HepG2 (cell line): ENCODE data around the gene RGL3. TPM values are rescaled to one million over a fixed set of nuclear protein-coding genes. Genes with fewer than 3 reads are reported as not detected.
A peak's percentile ranks its signal among the peaks of the same experiment; 100 is the strongest.

ENCODE experiments used
- ATF7 ChIP-seq, 2 experiments: fragments of 450-650 bp in 1 of 2; sonication (generic) in 1 of 2; formaldehyde crosslinking in 1 of 2; IDR thresholded peaks; 2 replicates each; pipeline versions ENCODE4 v1.4.0 to v1.6.1; 2016 to 2020; ENCODE audit warnings: antibody characterized with exemption in 1 of 2, mild to moderate bottlenecking in 1 of 2, missing genetic modification reagents in 1 of 2
- CCDC6 ChIP-seq: sonication (generic); formaldehyde crosslinking; IDR thresholded peaks from 2 replicates; pipeline ENCODE4 v1.8.1; 2022; ENCODE audit warnings: mild to moderate bottlenecking, missing genetic modification reagents, moderate library complexity
- KLF13 ChIP-seq: sonication (generic); formaldehyde crosslinking; IDR thresholded peaks from 2 replicates; pipeline ENCODE4 v1.4.0; 2020; ENCODE audit warnings: mild to moderate bottlenecking, missing genetic modification reagents
- MEIS2 ChIP-seq: sonication (generic); formaldehyde crosslinking; IDR thresholded peaks from 2 replicates; pipeline ENCODE4 v1.9.0; 2021; ENCODE audit warnings: mild to moderate bottlenecking, missing genetic modification reagents
- MIXL1 ChIP-seq: IDR thresholded peaks from 2 replicates; pipeline ENCODE4 v1.6.1; 2016
- POLR2A ChIP-seq, 2 experiments: IDR thresholded peaks; 2 replicates each; pipeline ENCODE4 v1.6.1; 2011; ENCODE audit warnings: low read depth in 2 of 2, low read length in 2 of 2, mild to moderate bottlenecking in 1 of 2, moderate library complexity in 1 of 2; ENCODE audit not compliant: insufficient read depth in 1 of 2
- SP140L ChIP-seq: sonication (generic); formaldehyde crosslinking; IDR thresholded peaks from 2 replicates; pipeline ENCODE4 v1.4.0; 2020; ENCODE audit warnings: missing genetic modification reagents, borderline replicate concordance
- YEATS2 ChIP-seq: sonication (generic); formaldehyde crosslinking; IDR thresholded peaks from 2 replicates; pipeline ENCODE4 v1.4.0; 2020; ENCODE audit warnings: missing genetic modification reagents, borderline replicate concordance
- ZNF205 ChIP-seq: IDR thresholded peaks from 2 replicates; pipeline ENCODE4 v1.6.1; 2018; ENCODE audit warnings: missing biosample characterization, missing genetic modification reagents
- ZNF251 ChIP-seq: sonication (generic); formaldehyde crosslinking; IDR thresholded peaks from 2 replicates; pipeline ENCODE4 v1.9.0; 2021; ENCODE audit warnings: mild to moderate bottlenecking, missing genetic modification reagents
- ZNF546 ChIP-seq: sonication (generic); formaldehyde crosslinking; conservative IDR thresholded peaks from 2 replicates; pipeline ENCODE4 v1.8.1; 2023; ENCODE audit warnings: mild to moderate bottlenecking, missing genetic modification reagents
- ZNF761 ChIP-seq: sonication (generic); formaldehyde crosslinking; conservative IDR thresholded peaks from 2 replicates; pipeline ENCODE4 v1.4.0; 2020; ENCODE audit warnings: mild to moderate bottlenecking, missing genetic modification reagents
- polyA plus RNA-seq, 8 experiments: library from polyadenylated mRNA; depleted of rRNA in 3 of 8; stranded (reverse) in 7 of 8; unstranded in 1 of 8; fragments of >200 nt; fragmentation: Illumina TruSeq in 4 of 8; extraction: Trizol in 4 of 8; gene quantifications; 2 replicates each; pipeline versions ENCODE4 v1.2.1 to v1.2.3, GENCODE V29; 2011 to 2016; ENCODE audit warnings: low read depth in 4 of 8, missing spikeins in 1 of 8, mixed read lengths in 1 of 8; ENCODE audit not compliant: insufficient read depth in 1 of 8
- total RNA-seq, 5 experiments: library from RNA; depleted of rRNA; stranded (reverse); fragments of >200 nt; fragmentation: Illumina TruSeq; extraction: Trizol; gene quantifications; 2 replicates each; pipeline ENCODE4 v1.2.3, GENCODE V29; 2016; ENCODE audit warnings: low read depth in 1 of 5
- TF ChIP-seq, protein P1 (sequence below): IDR thresholded peaks from 2 replicates; pipeline ENCODE4 v1.6.1; 2016; ENCODE audit warnings: mild to moderate bottlenecking
- TF ChIP-seq, protein P2 (sequence below): sonication (generic); formaldehyde crosslinking; IDR thresholded peaks from 2 replicates; pipeline ENCODE4 v1.5.0; 2020; ENCODE audit warnings: mild to moderate bottlenecking, missing genetic modification reagents, borderline replicate concordance
- TF ChIP-seq, protein P3 (sequence below), 2 experiments: sonication (generic) in 1 of 2; formaldehyde crosslinking in 1 of 2; IDR thresholded peaks; 2 replicates each; pipeline versions ENCODE4 v1.6.1 to v1.9.0; 2014 to 2022; ENCODE audit warnings: antibody characterized with exemption in 1 of 2, borderline replicate concordance in 1 of 2, inconsistent platforms in 1 of 2, low read depth in 1 of 2, missing genetic modification reagents in 1 of 2
- TF ChIP-seq, protein P4 (sequence below): sonication (generic); formaldehyde crosslinking; IDR thresholded peaks from 2 replicates; pipeline ENCODE4 v1.8.0; 2022; ENCODE audit warnings: mild to moderate bottlenecking, missing genetic modification reagents, borderline replicate concordance
- TF ChIP-seq, protein P5 (sequence below): sonication (generic); formaldehyde crosslinking; IDR thresholded peaks from 2 replicates; pipeline ENCODE4 v1.8.0; 2022; ENCODE audit warnings: missing genetic modification reagents, low read depth, mild to moderate bottlenecking, borderline replicate concordance

RGL3 gene
- total and polyA plus RNA-seq, 2 of the 13 experiments (the other 11 are each of a cell fraction or from before 2014, with no cell fraction given), result 4.2 to 7.6 TPM

DNA sequence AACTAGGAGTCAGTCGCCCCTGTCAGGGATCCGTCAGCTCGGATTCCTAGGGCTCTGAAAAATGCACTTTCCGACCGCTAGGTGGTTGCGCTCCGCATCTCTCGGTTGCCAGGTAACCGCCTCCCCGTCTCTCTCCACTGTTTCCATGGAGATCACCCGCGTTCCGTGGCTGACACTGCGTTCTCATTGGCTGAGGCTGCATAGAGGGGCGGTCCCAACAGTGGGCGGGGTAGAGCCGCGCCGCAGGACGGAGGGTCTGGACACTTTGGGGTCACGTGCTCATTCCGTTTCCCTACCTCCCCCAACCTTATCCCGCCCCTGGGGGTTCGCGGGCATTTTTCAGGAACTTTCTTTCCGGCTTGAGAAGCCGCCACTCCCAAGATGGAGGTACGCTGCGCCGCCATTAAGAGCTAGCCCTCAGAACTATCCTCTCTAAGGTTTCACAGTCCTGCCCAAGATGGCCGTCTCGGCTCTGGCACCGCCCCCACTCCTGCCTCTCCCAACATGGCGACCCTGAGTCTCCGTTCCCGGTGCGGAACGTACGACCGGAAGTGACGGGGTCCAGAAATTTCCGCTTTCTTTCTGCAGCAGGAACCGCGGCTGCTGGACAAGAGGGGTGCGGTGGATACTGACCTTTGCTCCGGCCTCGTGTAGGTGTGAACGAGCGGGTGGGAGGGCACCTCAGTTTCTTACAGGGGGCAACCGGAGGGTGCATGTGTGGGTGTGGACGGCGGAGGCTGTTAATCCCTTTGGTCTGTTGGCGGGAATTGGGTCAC lies 16.1 kb upstream of the RGL3 start, which contains the start of the genes ODAD3 and PRKCSH (continued):
- peak; percentile 86 for TF ChIP-seq YEATS2
- TF ChIP-seq, protein P1, sequence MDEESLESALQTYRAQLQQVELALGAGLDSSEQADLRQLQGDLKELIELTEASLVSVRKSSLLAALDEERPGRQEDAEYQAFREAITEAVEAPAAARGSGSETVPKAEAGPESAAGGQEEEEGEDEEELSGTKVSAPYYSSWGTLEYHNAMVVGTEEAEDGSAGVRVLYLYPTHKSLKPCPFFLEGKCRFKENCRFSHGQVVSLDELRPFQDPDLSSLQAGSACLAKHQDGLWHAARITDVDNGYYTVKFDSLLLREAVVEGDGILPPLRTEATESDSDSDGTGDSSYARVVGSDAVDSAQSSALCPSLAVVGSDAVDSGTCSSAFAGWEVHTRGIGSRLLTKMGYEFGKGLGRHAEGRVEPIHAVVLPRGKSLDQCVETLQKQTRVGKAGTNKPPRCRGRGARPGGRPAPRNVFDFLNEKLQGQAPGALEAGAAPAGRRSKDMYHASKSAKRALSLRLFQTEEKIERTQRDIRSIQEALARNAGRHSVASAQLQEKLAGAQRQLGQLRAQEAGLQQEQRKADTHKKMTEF (CRISPR knock-in tag), result peak; percentile 93
- no peak; the same call in 1 of the 2 replicates for TF ChIP-seq ZNF761 (CRISPR knock-in tag)
- TF ChIP-seq CCDC6 (CRISPR knock-in tag), result no peak
- no peak for TF ChIP-seq SP140L
- no peak for TF ChIP-seq ATF7 (IDR thresholded peaks at IDR 0.05)
- TF ChIP-seq ATF7 (CRISPR knock-in tag; IDR thresholded peaks at IDR 0.05), result no peak
- TF ChIP-seq, protein P2, sequence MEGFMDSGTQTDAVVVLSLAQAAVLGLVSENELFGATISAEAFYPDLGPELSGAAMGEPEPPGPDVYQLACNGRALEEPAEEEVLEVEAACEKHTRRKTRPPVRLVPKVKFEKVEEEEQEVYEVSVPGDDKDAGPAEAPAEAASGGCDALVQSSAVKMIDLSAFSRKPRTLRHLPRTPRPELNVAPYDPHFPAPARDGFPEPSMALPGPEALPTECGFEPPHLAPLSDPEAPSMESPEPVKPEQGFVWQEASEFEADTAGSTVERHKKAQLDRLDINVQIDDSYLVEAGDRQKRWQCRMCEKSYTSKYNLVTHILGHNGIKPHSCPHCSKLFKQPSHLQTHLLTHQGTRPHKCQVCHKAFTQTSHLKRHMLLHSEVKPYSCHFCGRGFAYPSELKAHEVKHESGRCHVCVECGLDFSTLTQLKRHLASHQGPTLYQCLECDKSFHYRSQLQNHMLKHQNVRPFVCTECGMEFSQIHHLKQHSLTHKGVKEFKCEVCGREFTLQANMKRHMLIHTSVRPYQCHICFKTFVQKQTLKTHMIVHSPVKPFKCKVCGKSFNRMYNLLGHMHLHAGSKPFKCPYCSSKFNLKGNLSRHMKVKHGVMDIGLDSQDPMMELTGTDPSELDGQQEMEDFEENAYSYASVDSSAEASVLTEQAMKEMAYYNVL, result no peak
- TF ChIP-seq, protein P3, sequence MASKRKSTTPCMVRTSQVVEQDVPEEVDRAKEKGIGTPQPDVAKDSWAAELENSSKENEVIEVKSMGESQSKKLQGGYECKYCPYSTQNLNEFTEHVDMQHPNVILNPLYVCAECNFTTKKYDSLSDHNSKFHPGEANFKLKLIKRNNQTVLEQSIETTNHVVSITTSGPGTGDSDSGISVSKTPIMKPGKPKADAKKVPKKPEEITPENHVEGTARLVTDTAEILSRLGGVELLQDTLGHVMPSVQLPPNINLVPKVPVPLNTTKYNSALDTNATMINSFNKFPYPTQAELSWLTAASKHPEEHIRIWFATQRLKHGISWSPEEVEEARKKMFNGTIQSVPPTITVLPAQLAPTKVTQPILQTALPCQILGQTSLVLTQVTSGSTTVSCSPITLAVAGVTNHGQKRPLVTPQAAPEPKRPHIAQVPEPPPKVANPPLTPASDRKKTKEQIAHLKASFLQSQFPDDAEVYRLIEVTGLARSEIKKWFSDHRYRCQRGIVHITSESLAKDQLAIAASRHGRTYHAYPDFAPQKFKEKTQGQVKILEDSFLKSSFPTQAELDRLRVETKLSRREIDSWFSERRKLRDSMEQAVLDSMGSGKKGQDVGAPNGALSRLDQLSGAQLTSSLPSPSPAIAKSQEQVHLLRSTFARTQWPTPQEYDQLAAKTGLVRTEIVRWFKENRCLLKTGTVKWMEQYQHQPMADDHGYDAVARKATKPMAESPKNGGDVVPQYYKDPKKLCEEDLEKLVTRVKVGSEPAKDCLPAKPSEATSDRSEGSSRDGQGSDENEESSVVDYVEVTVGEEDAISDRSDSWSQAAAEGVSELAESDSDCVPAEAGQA (IDR thresholded peaks at IDR 0.05; ENCODE audit: low read depth), result peak; percentile 99
- TF ChIP-seq, protein P3 (CRISPR knock-in tag; IDR thresholded peaks at IDR 0.05; ENCODE audit: borderline replicate concordance), result no peak
- no peak for TF ChIP-seq KLF13 (CRISPR knock-in tag)
- TF ChIP-seq ZNF251 (CRISPR knock-in tag), result no peak
- peak; percentile 53; the same call in 1 of the 2 replicates for TF ChIP-seq MEIS2 (CRISPR knock-in tag)
- no peak; the same call in 1 of the 2 replicates for TF ChIP-seq ZNF546
- TF ChIP-seq POLR2A (IDR thresholded peaks at IDR 0.05; ENCODE audit: insufficient read depth in 1 of 2, low read depth in 2 of 2, low read length in 2 of 2), result peak; percentile 86 to 88
- 0 out of 2 replicates have a peak, but pooled peaks have one; percentile 78 for TF ChIP-seq MIXL1 (CRISPR knock-in tag)
- peak; percentile 57 for TF ChIP-seq ZNF205 (CRISPR knock-in tag)
- TF ChIP-seq, protein P4, sequence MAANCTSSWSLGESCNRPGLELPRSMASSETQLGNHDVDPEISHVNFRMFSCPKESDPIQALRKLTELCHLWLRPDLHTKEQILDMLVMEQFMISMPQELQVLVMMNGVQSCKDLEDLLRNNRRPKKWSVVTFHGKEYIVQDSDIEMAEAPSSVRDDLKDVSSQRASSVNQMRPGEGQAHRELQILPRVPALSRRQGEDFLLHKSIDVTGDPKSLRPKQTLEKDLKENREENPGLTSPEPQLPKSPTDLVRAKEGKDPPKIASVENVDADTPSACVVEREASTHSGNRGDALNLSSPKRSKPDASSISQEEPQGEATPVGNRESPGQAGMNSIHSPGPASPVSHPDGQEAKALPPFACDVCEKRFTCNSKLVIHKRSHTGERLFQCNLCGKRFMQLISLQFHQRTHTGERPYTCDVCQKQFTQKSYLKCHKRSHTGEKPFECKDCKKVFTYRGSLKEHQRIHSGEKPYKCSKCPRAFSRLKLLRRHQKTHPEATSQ, result no peak
- TF ChIP-seq, protein P5, sequence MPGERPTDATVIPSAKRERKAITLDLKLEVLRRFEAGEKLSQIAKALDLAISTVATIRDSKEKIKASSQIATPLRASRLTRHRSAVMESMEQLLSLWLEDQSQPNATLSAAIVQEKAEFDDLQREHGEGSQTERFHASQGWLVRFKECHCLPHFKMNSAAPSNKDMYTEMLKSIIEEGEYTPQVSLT (CRISPR knock-in tag), result no peak
